Measurements from ENCODE around the gene DDX25.

DNA sequence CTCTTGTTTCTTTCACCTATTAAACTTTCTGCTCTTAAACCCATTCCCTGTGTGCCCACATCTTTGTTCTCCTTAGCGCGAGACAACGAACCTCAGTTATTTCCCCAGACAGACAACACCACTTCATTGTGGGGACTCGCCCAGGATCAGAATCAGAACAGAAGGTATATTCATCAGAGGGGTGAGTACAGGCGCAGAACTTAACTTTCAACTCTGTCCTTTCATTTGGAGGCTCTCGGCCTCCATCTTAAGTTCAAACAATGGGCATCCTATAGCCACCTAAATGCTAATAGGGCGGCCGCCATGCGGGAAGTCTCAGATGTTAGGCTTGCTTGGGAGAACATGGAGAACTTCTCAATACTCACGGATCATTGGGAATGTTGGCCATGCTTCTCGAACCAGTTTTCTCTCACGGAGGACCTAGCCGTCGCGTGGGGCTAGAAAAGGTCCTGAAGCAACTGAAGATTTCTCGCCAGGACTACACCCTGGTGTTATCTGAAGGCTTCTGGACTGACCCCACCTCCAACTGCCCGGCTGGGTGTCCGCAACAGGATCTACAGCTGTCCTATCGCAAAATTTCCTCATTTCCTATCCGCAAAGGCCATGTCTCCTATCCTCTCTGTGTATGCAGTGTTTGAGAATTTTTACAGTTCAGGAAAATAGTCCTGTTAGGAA, 30.3 kb upstream of the DDX25 start:
- TF ChIP-seq USF1 (IDR thresholded peaks at IDR 0.05; ENCODE audit: borderline replicate concordance, extremely low read length, insufficient read depth, low read depth, low read length) (no peak), TARDBP (IDR thresholded peaks at IDR 0.05; ENCODE audit: borderline replicate concordance) (no peak), ZZZ3 (IDR thresholded peaks at IDR 0.05; ENCODE audit: control insufficient read depth, insufficient read length, low read depth) (no peak), SPI1 (IDR thresholded peaks at IDR 0.05; ENCODE audit: borderline replicate concordance, insufficient read depth, low read depth, low read length) (no peak), CREB1 (IDR thresholded peaks at IDR 0.05; ENCODE audit: low read depth) (no peak)
- TF ChIP-seq, protein P1, sequence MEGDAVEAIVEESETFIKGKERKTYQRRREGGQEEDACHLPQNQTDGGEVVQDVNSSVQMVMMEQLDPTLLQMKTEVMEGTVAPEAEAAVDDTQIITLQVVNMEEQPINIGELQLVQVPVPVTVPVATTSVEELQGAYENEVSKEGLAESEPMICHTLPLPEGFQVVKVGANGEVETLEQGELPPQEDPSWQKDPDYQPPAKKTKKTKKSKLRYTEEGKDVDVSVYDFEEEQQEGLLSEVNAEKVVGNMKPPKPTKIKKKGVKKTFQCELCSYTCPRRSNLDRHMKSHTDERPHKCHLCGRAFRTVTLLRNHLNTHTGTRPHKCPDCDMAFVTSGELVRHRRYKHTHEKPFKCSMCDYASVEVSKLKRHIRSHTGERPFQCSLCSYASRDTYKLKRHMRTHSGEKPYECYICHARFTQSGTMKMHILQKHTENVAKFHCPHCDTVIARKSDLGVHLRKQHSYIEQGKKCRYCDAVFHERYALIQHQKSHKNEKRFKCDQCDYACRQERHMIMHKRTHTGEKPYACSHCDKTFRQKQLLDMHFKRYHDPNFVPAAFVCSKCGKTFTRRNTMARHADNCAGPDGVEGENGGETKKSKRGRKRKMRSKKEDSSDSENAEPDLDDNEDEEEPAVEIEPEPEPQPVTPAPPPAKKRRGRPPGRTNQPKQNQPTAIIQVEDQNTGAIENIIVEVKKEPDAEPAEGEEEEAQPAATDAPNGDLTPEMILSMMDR (IDR thresholded peaks at IDR 0.05 in 2 of 3, conservative IDR thresholded peaks at IDR 0.05 in 1 of 3; ENCODE audit: control insufficient read depth in 2 of 3, extremely low read depth in 1 of 3, insufficient read depth in 1 of 3, low read depth in 3 of 3, low read length in 3 of 3), result no peak

All from GM12878 (cell line).